H9 (cell line): ENCODE data around the gene FAM81A. TPM values are rescaled to one million over a fixed set of nuclear protein-coding genes. Genes with fewer than 3 reads are reported as not detected.

Experiments used
- DNase-seq: peaks from one replicate; pipeline ENCODE4 v3.0.0-alpha.2; 2017
- H2AFZ ChIP-seq: one replicate; pipeline ENCODE4 v1.6.1; 2013; ENCODE audit warnings: mild to moderate bottlenecking, low read length, control low read depth, moderate library complexity
- H2AK5ac ChIP-seq: 2 replicates; pipeline ENCODE4 v1.6.1; 2013; ENCODE audit warnings: low read length, control low read depth, mixed read lengths; ENCODE audit not compliant: insufficient read length
- H2BK120ac ChIP-seq: one replicate; pipeline ENCODE4 v1.6.1; 2013; ENCODE audit warnings: low read depth, mild to moderate bottlenecking, low read length, control low read depth, inconsistent platforms; ENCODE audit not compliant: poor library complexity, severe bottlenecking
- H2BK12ac ChIP-seq: 2 replicates; pipeline ENCODE4 v1.6.1; 2013; ENCODE audit warnings: low read length, control low read depth, mixed read lengths, low read depth; ENCODE audit not compliant: insufficient read length
- H2BK15ac ChIP-seq: 2 replicates; pipeline ENCODE4 v1.6.1; 2013; ENCODE audit warnings: low read depth, low read length, control low read depth
- H2BK20ac ChIP-seq: one replicate; pipeline ENCODE4 v1.6.1; 2013; ENCODE audit warnings: low read depth, mild to moderate bottlenecking, low read length, control low read depth, inconsistent platforms; ENCODE audit not compliant: poor library complexity, severe bottlenecking
- H2BK5ac ChIP-seq: 2 replicates; pipeline ENCODE4 v1.6.1; 2013; ENCODE audit warnings: low read length, control low read depth, mixed read lengths; ENCODE audit not compliant: insufficient read length
- H3K14ac ChIP-seq: 2 replicates; pipeline ENCODE4 v1.6.1; 2013; ENCODE audit warnings: low read length, control low read depth; ENCODE audit not compliant: insufficient read depth
- H3K18ac ChIP-seq: 2 replicates; pipeline ENCODE4 v1.6.1; 2013; ENCODE audit warnings: low read depth, mild to moderate bottlenecking, mixed read lengths, low read length, control low read depth; ENCODE audit not compliant: insufficient read length
- H3K23ac ChIP-seq: 2 replicates; pipeline ENCODE4 v1.6.1; 2013; ENCODE audit warnings: low read length, control low read depth, mixed read lengths, low read depth; ENCODE audit not compliant: insufficient read length
- H3K23me2 ChIP-seq: 2 replicates; pipeline ENCODE4 v1.6.1; 2013; ENCODE audit warnings: low read depth, mild to moderate bottlenecking, mixed read lengths, low read length, control low read depth; ENCODE audit not compliant: insufficient read length, poor library complexity, severe bottlenecking
- H3K27ac ChIP-seq: 2 replicates; pipeline ENCODE4 v1.5.1; 2013; ENCODE audit warnings: low read length, control low read depth, mixed read lengths, low read depth; ENCODE audit not compliant: insufficient read length
- H3K27me3 ChIP-seq: 2 replicates; pipeline ENCODE4 v1.6.1; 2013; ENCODE audit warnings: low read length, control low read depth, inconsistent platforms; ENCODE audit not compliant: insufficient read depth
- H3K4ac ChIP-seq: 2 replicates; pipeline ENCODE4 v1.6.1; 2013; ENCODE audit warnings: low read depth, mild to moderate bottlenecking, control low read depth, inconsistent platforms, low read length, moderate library complexity
- H3K4me1 ChIP-seq: 2 replicates; pipeline ENCODE4 v1.6.1; 2013; ENCODE audit warnings: low read length, control low read depth, inconsistent platforms; ENCODE audit not compliant: insufficient read depth
- H3K4me2 ChIP-seq: 2 replicates; pipeline ENCODE4 v1.6.1; 2013; ENCODE audit warnings: low read length, control low read depth, mixed read lengths; ENCODE audit not compliant: insufficient read length, insufficient read depth
- H3K56ac ChIP-seq: 2 replicates; pipeline ENCODE4 v1.6.1; 2013; ENCODE audit warnings: low read depth, mild to moderate bottlenecking, mixed read lengths, low read length, control low read depth; ENCODE audit not compliant: insufficient read length
- H3K79me1 ChIP-seq: 2 replicates; pipeline ENCODE4 v1.6.1; 2013; ENCODE audit warnings: low read depth, mild to moderate bottlenecking, moderate library complexity, low read length, control low read depth, inconsistent platforms; ENCODE audit not compliant: insufficient read depth, poor library complexity, severe bottlenecking
- H3K79me2 ChIP-seq: 2 replicates; pipeline ENCODE4 v1.6.1; 2013; ENCODE audit warnings: low read length, control low read depth, inconsistent platforms; ENCODE audit not compliant: insufficient read depth
- H3K9ac ChIP-seq: 2 replicates; pipeline ENCODE4 v1.6.1; 2013; ENCODE audit warnings: low read length, control low read depth, mixed read lengths; ENCODE audit not compliant: insufficient read length; ENCODE audit errors: extremely low read depth
- H3K9me3 ChIP-seq: one replicate; pipeline ENCODE4 v1.6.1; 2013; ENCODE audit warnings: low read depth, low read length, inconsistent platforms; ENCODE audit not compliant: control insufficient read depth
- H3T11ph ChIP-seq: one replicate; pipeline ENCODE4 v1.6.1; 2013; ENCODE audit warnings: mild to moderate bottlenecking, low read length, control low read depth, inconsistent platforms
- H4K20me1 ChIP-seq: one replicate; pipeline ENCODE4 v1.6.1; 2013; ENCODE audit not compliant: control insufficient read depth, insufficient read length, insufficient read depth
- H4K5ac ChIP-seq: 2 replicates; pipeline ENCODE4 v1.6.1; 2013; ENCODE audit warnings: low read depth, mild to moderate bottlenecking, mixed read lengths, low read length, control low read depth; ENCODE audit not compliant: insufficient read length
- H4K8ac ChIP-seq: replicated peaks from 2 replicates; pipeline ENCODE4 v1.6.1; 2013; ENCODE audit warnings: low read length, control low read depth, mixed read lengths, low read depth; ENCODE audit not compliant: insufficient read length
- H4K91ac ChIP-seq: 2 replicates; pipeline ENCODE4 v1.6.1; 2013; ENCODE audit warnings: low read depth, mild to moderate bottlenecking, moderate library complexity, mixed read lengths, low read length, control low read depth; ENCODE audit not compliant: insufficient read length
- H3K27ac Mint-ChIP-seq, 3 experiments: 2 replicates in 2 of 3; 3 replicates in 1 of 3; pipeline ENCODE4 v1.8.0; 2020 to 2021; ENCODE audit warnings: mixed read lengths in 3 of 3, mild to moderate bottlenecking in 1 of 3, moderate library complexity in 1 of 3
- H3K27me3 Mint-ChIP-seq: 2 replicates; pipeline ENCODE4 v1.8.0; 2021; ENCODE audit warnings: low read depth, mild to moderate bottlenecking, moderate library complexity, mixed read lengths
- H3K36me3 Mint-ChIP-seq, 3 experiments: 2 replicates in 2 of 3; 3 replicates in 1 of 3; pipeline ENCODE4 v1.8.0; 2020 to 2021; ENCODE audit warnings: low read depth in 3 of 3, mixed read lengths in 3 of 3; ENCODE audit not compliant: insufficient read depth in 1 of 3
- H3K4me1 Mint-ChIP-seq, 2 experiments: 2 replicates each; pipeline ENCODE4 v1.8.0; 2020; ENCODE audit warnings: mixed read lengths in 2 of 2
- H3K4me3 Mint-ChIP-seq, 2 experiments: 2 replicates in 1 of 2; 3 replicates in 1 of 2; pipeline ENCODE4 v1.8.0; 2020 to 2021; ENCODE audit warnings: mild to moderate bottlenecking in 2 of 2, mixed read lengths in 2 of 2, moderate library complexity in 1 of 2
- H3K9me3 Mint-ChIP-seq, 2 experiments: 2 replicates in 1 of 2; 3 replicates in 1 of 2; pipeline ENCODE4 v1.8.0; 2020; ENCODE audit warnings: mild to moderate bottlenecking in 2 of 2, mixed read lengths in 2 of 2, moderate library complexity in 1 of 2
- CTCF ChIP-seq: fragments of 200-600 bp; sonication (generic); conservative IDR thresholded peaks from 3 replicates; pipeline ENCODE4 v1.8.0; 2021; ENCODE audit warnings: antibody characterized with exemption, mild to moderate bottlenecking
- WGBS: extraction: QIAGEN DNeasy Blood & Tissue Kit; methylation state at CpG from one replicate; pipeline ENCODE4 v1.1.7; 2013; ENCODE audit warnings: missing lambda C conversion rate, low lambda C conversion rate, mixed read lengths; ENCODE audit not compliant: insufficient read length; ENCODE audit errors: extremely low coverage; 5-methylcytosine and 5-hydroxymethylcytosine counted together
- total RNA-seq: library from RNA; stranded (reverse); gene quantifications from 2 replicates; pipeline ENCODE4 v1.2.1, GENCODE V29; 2021

Gene FAM81A
- total RNA-seq, 1 experiment from 2014 or later = 1.7 TPM

- Histone ChIP-seq H4K20me1 (no peaks in the 10 kb centered on the region), H3K4me2 (no peak overlapping the region), H4K8ac (no peak overlapping the region), H3K4ac (no peak overlapping the region), H3K9ac (no peak overlapping the region), H3K18ac (no peak overlapping the region), H2BK20ac (no peak overlapping the region), H2AK5ac (no peak overlapping the region), H3K9me3 (no peaks in the 10 kb centered on the region), H2AFZ (no peak overlapping the region), H2BK120ac (no peak overlapping the region), H2BK5ac (no peak overlapping the region), H3K4me1 (peaks cover 2% of the 10 kb centered on the region; the same call in 1 of the 2 replicates), H3K23ac (no peak overlapping the region), H3K79me2 (no peaks in the 10 kb centered on the region), H3K27ac (no peak overlapping the region), H3T11ph (no peak overlapping the region), H3K79me1 (no peaks in the 10 kb centered on the region), H4K5ac (no peak overlapping the region), H4K91ac (no peak overlapping the region), H3K23me2 (no peaks in the 10 kb centered on the region), H3K27me3 (no peaks in the 10 kb centered on the region), H2BK15ac (no peak overlapping the region), H3K56ac (no peak overlapping the region), H2BK12ac (no peak overlapping the region), H3K14ac (no peak overlapping the region)
- Mint-ChIP-seq H3K9me3 (no peaks in the 10 kb centered on the region; a peak in 1 of 5 replicates), H3K27me3 (peaks cover 7% of the 10 kb centered on the region), H3K27ac (no peak overlapping the region), H3K36me3 (peaks cover 0 to 4% (median 0%) of the 10 kb centered on the region in 3 experiments; a peak in 1 of 7 replicates), H3K4me3 (no peak overlapping the region), H3K4me1 (peaks cover 29 to 39% of the 10 kb centered on the region in 2 experiments)
- WGBS = no CpG with 5 or more reads among the region's 7 CpGs
- DNase-seq = no peak
- TF ChIP-seq CTCF = no peak
Measured at GRCh38 chr15:59405079-59405478, 32.9 kb upstream of the FAM81A start.
